ENCODE results near the gene BIN1. TPM values are rescaled to one million over a fixed set of nuclear protein-coding genes. Genes with fewer than 3 reads are reported as not detected.

Gene BIN1
- total RNA-seq, 1 experiment from 2014 or later, result 198 TPM

DNA sequence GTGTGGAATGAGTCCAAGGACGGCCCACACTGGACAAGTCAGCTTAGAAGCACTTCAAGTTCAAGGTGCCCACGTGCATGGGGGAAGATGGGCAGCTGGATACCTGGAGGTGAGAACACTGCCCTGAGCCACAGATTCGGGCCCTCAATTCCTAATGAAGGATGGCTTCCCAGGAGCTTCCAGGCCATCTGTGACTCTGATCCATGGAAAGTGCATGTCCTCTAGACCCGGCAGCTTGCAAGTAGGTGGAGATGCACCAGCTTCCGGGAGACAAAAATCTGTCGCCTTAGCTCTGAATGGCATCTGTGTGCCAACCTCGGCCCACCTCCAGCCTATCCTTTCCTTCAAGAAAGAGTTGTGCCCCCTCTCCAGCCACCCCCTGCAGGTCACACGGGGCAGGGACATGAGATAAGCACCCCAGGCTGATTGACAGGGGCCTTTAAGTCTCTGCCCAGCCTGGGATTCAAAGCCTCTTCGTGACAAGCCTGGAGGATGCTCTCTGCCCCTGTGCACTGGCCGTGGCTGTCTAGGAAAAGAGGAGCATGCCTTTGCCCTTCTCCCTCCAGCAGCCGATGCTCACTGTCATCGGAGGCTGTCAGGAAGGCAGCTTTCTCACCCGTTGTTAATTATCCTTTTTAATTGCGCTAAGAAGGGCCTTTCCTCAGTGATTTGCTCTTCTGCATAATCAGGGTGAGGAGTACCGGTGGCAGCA lies 65.5 kb downstream of the BIN1 start:
- intact Hi-C loops (cut with micrococcal nuclease; ENCODE audit: unreplicated experiment), result no loop called here

DNA sequence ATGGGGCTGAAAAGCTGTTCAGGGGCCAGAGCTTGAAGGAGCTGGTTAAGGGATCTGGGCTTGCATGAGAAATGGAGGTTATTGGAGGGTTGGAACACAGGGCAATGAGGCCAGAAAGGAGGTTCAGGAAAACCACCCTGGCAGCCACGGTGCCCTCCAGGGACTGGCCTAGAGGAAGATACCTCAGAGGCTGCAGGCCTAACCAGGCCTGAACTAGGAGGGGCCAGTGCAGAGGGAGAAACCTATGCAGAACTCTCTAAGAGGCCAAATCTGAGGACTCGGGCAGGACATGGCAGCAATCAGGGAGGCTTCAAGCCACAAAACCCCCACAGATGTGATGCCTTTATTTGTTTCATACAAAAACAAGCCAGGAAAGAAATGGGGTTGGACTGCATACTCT lies 66.8 kb downstream of the BIN1 start:
- intact Hi-C loops (cut with micrococcal nuclease; ENCODE audit: unreplicated experiment), result no loop called here
- H3K27me3 Mint-ChIP-seq (ENCODE audit: insufficient read depth, unreplicated experiment), result no peaks in the 10 kb centered on the region
- no TSS peak for BruUV-seq (replicated peaks)

More for the DNA sequence above, 65.5 kb downstream of the BIN1 start:
- BruUV-seq (replicated peaks), result no TSS peak
- no peak for DNase-seq
- H3K36me3 ChIP-seq (ENCODE audit: control insufficient read depth, insufficient read depth, low read length), result no peaks in the 10 kb centered on the region
- H3K36me3 Mint-ChIP-seq (ENCODE audit: insufficient read depth, unreplicated experiment), result peaks cover 9% of the 10 kb centered on the region
- H3K9me3 ChIP-seq, result no peaks in the 10 kb centered on the region
- no peak overlapping the region for H3K4me3 Mint-ChIP-seq (ENCODE audit: unreplicated experiment)
- TF ChIP-seq, protein P1, sequence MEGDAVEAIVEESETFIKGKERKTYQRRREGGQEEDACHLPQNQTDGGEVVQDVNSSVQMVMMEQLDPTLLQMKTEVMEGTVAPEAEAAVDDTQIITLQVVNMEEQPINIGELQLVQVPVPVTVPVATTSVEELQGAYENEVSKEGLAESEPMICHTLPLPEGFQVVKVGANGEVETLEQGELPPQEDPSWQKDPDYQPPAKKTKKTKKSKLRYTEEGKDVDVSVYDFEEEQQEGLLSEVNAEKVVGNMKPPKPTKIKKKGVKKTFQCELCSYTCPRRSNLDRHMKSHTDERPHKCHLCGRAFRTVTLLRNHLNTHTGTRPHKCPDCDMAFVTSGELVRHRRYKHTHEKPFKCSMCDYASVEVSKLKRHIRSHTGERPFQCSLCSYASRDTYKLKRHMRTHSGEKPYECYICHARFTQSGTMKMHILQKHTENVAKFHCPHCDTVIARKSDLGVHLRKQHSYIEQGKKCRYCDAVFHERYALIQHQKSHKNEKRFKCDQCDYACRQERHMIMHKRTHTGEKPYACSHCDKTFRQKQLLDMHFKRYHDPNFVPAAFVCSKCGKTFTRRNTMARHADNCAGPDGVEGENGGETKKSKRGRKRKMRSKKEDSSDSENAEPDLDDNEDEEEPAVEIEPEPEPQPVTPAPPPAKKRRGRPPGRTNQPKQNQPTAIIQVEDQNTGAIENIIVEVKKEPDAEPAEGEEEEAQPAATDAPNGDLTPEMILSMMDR (IDR thresholded peaks at IDR 0.05; ENCODE audit: insufficient read depth in 1 of 2, low read depth in 1 of 2, low read length in 1 of 2, severe bottlenecking in 1 of 2, unreplicated experiment in 1 of 2), result no peak
- peaks cover 2% of the 10 kb centered on the region for H3K4me1 Mint-ChIP-seq (ENCODE audit: low read depth, unreplicated experiment)
- no peak overlapping the region for H3K27ac Mint-ChIP-seq (ENCODE audit: unreplicated experiment)
- no peaks in the 10 kb centered on the region for H3K27me3 ChIP-seq (replicated peaks; ENCODE audit: control insufficient read depth, insufficient read depth, low read length)
- H3K27me3 Mint-ChIP-seq (ENCODE audit: insufficient read depth, unreplicated experiment), result no peaks in the 10 kb centered on the region
- H3K4me3 ChIP-seq (ENCODE audit: low read depth, low read length), result no peak overlapping the region
- peaks cover 10% of the 10 kb centered on the region for H3K4me1 ChIP-seq
- POLR2A ChIA-PET, result no interaction called here
- H3K9me3 Mint-ChIP-seq (ENCODE audit: unreplicated experiment), result no peaks in the 10 kb centered on the region
- CTCF ChIA-PET, result no interaction called here

DNA sequence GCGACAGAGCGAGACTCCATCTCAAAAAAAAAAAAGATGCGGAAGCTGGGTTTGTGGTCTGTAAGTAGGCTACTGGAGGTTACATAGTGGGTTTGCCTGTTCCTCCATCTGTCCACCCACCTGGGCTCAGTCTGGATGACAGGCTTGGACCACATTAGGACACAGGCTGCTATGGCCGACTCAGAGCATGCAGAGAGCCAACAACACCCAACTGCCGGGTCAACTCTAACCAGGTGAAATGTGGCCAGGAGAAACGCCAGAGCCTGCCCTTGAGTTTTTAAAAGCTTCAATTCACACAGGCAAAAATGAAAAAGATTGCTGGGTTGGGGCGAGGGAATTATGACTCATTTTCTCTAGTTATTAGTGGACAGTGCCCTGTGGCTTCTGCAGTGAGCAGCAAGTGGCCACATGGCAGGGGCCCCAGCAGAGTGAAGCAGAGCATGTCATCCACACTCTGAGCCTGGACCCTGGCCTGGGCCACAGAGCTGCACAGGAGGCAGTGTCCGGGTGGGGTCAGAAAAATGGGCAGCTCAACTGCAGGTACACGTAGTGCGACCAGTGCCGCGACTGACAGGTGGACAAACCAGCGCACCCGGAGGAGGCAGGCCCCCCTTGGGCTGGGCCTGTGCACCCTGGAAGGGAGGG lies 67.4 kb downstream of the BIN1 start:
- TF ChIP-seq, protein P1 (IDR thresholded peaks at IDR 0.05; ENCODE audit: insufficient read depth in 1 of 2, low read depth in 1 of 2, low read length in 1 of 2, severe bottlenecking in 1 of 2, unreplicated experiment in 1 of 2), result no peak
- H3K36me3 ChIP-seq (ENCODE audit: control insufficient read depth, insufficient read depth, low read length), result no peaks in the 10 kb centered on the region
- no peak for DNase-seq
- POLR2A ChIA-PET, result no interaction called here
- CTCF ChIA-PET, result no interaction called here
- BruUV-seq (replicated peaks), result no TSS peak
- no peaks in the 10 kb centered on the region for H3K27me3 Mint-ChIP-seq (ENCODE audit: insufficient read depth, unreplicated experiment)
- no peaks in the 10 kb centered on the region for H3K4me1 Mint-ChIP-seq (ENCODE audit: low read depth, unreplicated experiment)
- H3K9me3 Mint-ChIP-seq (ENCODE audit: unreplicated experiment), result no peaks in the 10 kb centered on the region
- no peak overlapping the region for H3K4me3 Mint-ChIP-seq (ENCODE audit: unreplicated experiment)
- no peaks in the 10 kb centered on the region for H3K9me3 ChIP-seq
- no peak overlapping the region for H3K27ac Mint-ChIP-seq (ENCODE audit: unreplicated experiment)
- intact Hi-C loops (cut with micrococcal nuclease; ENCODE audit: unreplicated experiment), result no loop called here
- H3K27me3 ChIP-seq (replicated peaks; ENCODE audit: control insufficient read depth, insufficient read depth, low read length), result no peaks in the 10 kb centered on the region
- H3K36me3 Mint-ChIP-seq (ENCODE audit: insufficient read depth, unreplicated experiment), result no peaks in the 10 kb centered on the region
- H3K4me3 ChIP-seq (ENCODE audit: low read depth, low read length), result no peak overlapping the region
- H3K4me1 ChIP-seq, result peaks cover 18% of the 10 kb centered on the region

More for the DNA sequence above, 66.8 kb downstream of the BIN1 start:
- Mint-ChIP-seq H3K4me1 (ENCODE audit: low read depth, unreplicated experiment) (no peaks in the 10 kb centered on the region), H3K9me3 (ENCODE audit: unreplicated experiment) (no peaks in the 10 kb centered on the region), H3K36me3 (ENCODE audit: insufficient read depth, unreplicated experiment) (no peaks in the 10 kb centered on the region), H3K27ac (ENCODE audit: unreplicated experiment) (no peak overlapping the region), H3K4me3 (ENCODE audit: unreplicated experiment) (no peak overlapping the region)
- Histone ChIP-seq H3K27me3 (replicated peaks; ENCODE audit: control insufficient read depth, insufficient read depth, low read length) (no peaks in the 10 kb centered on the region), H3K4me1 (peaks cover 12% of the 10 kb centered on the region), H3K36me3 (ENCODE audit: control insufficient read depth, insufficient read depth, low read length) (no peaks in the 10 kb centered on the region), H3K4me3 (ENCODE audit: low read depth, low read length) (no peak overlapping the region), H3K9me3 (no peaks in the 10 kb centered on the region)
- TF ChIP-seq, protein P1 (IDR thresholded peaks at IDR 0.05; ENCODE audit: insufficient read depth in 1 of 2, low read depth in 1 of 2, low read length in 1 of 2, severe bottlenecking in 1 of 2, unreplicated experiment in 1 of 2), result no peak
- POLR2A ChIA-PET, result no interaction called here
- no peak for DNase-seq
- CTCF ChIA-PET, result no interaction called here

Data from Caco-2 (cell line).